PC-3 (cell line): Measurements from ENCODE around the gene FOXD1. TPM values are rescaled to one million over a fixed set of nuclear protein-coding genes. Genes with fewer than 3 reads are reported as not detected.

Source experiments
- ATAC-seq: fragments of 200-7000 bp; cut with Tn5 transposase; 2 replicates; pipeline ENCODE4 v1.9.1; 2020; ENCODE audit warnings: mild to moderate bottlenecking, moderate library complexity
- BruUV-seq: library from RNA; stranded (reverse); fragments of 400-500 nt; replicated peaks from 2 replicates; lab custom pipeline; 2021; lab: Mats Ljungman, UMichigan
- CTCF ChIA-PET: fragments of 300-600 bp; sonication (Branson Sonifier 250); formaldehyde crosslinking; loops from one replicate; lab custom pipeline; 2022; ENCODE audit warnings: antibody characterized with exemption; lab: Charles Lee
- POLR2A ChIA-PET: fragments of 300-600 bp; sonication (Branson Sonifier 250); formaldehyde crosslinking; loops from one replicate; lab custom pipeline; 2022; ENCODE audit warnings: antibody characterized with exemption; ENCODE audit not compliant: unreplicated experiment; lab: Charles Lee
- DNase-seq: peaks from one replicate; pipeline ENCODE4 v3.0.0-alpha.2; 2015
- H2AFZ ChIP-seq: fragments of 300-600 bp; sonication (generic); 2 replicates; pipeline ENCODE4 v1.6.0; 2016; ENCODE audit warnings: antibody characterized with exemption, low read length
- H3F3A ChIP-seq: fragments of 300-600 bp; sonication (generic); one replicate; pipeline ENCODE4 v1.6.0; 2017; ENCODE audit warnings: antibody characterized with exemption, low read length, control low read depth, mild to moderate bottlenecking; ENCODE audit not compliant: unreplicated experiment
- H3K27ac ChIP-seq: fragments of 300-600 bp; sonication (generic); 2 replicates; pipeline ENCODE4 v1.5.1; 2016; ENCODE audit warnings: mild to moderate bottlenecking, low read length
- H3K27me3 ChIP-seq: fragments of 300-600 bp; sonication (generic); 2 replicates; pipeline ENCODE4 v1.6.1; 2016; ENCODE audit warnings: low read length, mixed read lengths
- H3K36me3 ChIP-seq: fragments of 300-600 bp; sonication (generic); 2 replicates; pipeline ENCODE4 v1.6.1; 2016; ENCODE audit warnings: low read depth, mixed run types, low read length, mixed read lengths
- H3K4me1 ChIP-seq: fragments of 300-600 bp; sonication (generic); 2 replicates; pipeline ENCODE4 v1.5.1; 2016; ENCODE audit warnings: low read length; ENCODE audit not compliant: insufficient read depth
- H3K4me2 ChIP-seq: fragments of 300-600 bp; sonication (generic); 2 replicates; pipeline ENCODE4 v1.6.0; 2016; ENCODE audit warnings: low read length
- H3K4me3 ChIP-seq: fragments of 300-600 bp; sonication (generic); 2 replicates; pipeline ENCODE4 v1.5.1; 2016; ENCODE audit warnings: mild to moderate bottlenecking, low read length, mixed read lengths
- H3K79me2 ChIP-seq: fragments of 300-600 bp; sonication (generic); 2 replicates; pipeline ENCODE4 v1.6.1; 2017; ENCODE audit warnings: low read length, mixed read lengths
- H3K9ac ChIP-seq: fragments of 300-600 bp; sonication (generic); 2 replicates; pipeline ENCODE4 v1.6.0; 2016; ENCODE audit warnings: mild to moderate bottlenecking, low read length
- H3K9me2 ChIP-seq: fragments of 300-600 bp; sonication (generic); replicated peaks from 2 replicates; pipeline ENCODE4 v1.6.1; 2016; ENCODE audit warnings: mixed run types, low read length, mixed read lengths
- H3K9me3 ChIP-seq: fragments of 300-600 bp; sonication (generic); 2 replicates; pipeline ENCODE4 v1.6.1; 2016; ENCODE audit warnings: low read length, mixed read lengths
- H4K20me1 ChIP-seq: fragments of 300-600 bp; sonication (generic); 2 replicates; pipeline ENCODE4 v1.6.1; 2016; ENCODE audit warnings: low read length, mixed read lengths
- EZH2 ChIP-seq: fragments of 300-600 bp; sonication (generic); IDR thresholded peaks from one replicate; pipeline ENCODE4 v1.6.1; 2017; ENCODE audit warnings: antibody characterized with exemption, mild to moderate bottlenecking, low read length; ENCODE audit not compliant: unreplicated experiment
- EZH2phosphoT487 ChIP-seq: fragments of 300-600 bp; sonication (generic); IDR thresholded peaks from 2 replicates; pipeline ENCODE4 v1.6.1; 2018; ENCODE audit warnings: mild to moderate bottlenecking, antibody characterized with exemption, low read length, borderline replicate concordance
- intact Hi-C: fragments of 100-400 bp; cut with micrococcal nuclease; formaldehyde crosslinking; loops from 2 replicates; pipeline ENCODE4 v1.9.0; 2023
- total RNA-seq: library from RNA; depleted of rRNA; stranded (reverse); fragments of >200 nt; gene quantifications from 2 replicates; pipeline ENCODE4 v1.2.3, GENCODE V29; 2014
- TF ChIP-seq, protein P1 (sequence below): fragments of 300-600 bp; sonication (generic); conservative IDR thresholded peaks from 2 replicates; pipeline ENCODE4 v1.5.1; 2017; ENCODE audit warnings: antibody characterized with exemption, low read depth, mild to moderate bottlenecking, low read length

Gene FOXD1
- total RNA-seq, 1 experiment from 2014 or later, result 10.3 TPM

DNA sequence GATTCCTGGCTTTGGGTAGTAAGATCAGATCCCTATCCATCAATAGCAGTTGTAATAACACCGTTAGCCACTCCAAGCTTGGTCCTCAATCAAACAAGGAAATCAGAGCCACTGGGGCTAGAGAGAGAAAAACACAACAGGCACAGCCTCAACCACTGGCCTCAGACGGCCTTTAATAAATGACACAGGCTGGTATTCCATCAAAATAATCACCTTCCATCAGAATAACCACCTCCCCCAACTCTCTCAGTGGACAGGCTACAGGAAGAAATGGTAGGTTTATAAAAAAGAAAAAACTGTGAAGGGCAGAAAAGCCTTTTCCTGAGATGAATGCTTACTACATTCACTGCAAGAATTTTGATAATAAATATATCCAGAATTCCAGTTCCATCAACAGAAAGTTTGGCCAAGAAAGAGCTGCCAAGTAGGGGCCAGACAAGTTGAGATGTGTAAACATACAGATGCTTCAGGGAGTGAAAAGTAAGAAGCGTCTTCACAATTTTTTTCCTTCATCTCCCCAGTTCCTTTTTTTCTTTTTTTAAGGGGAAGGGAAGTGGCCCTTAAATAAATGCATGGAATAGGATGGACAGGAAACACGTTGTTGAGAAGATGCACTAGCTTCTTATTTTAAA is 5.5 kb downstream of the FOXD1 start:
- no peak for DNase-seq
- no peaks in the 10 kb centered on the region for H3K9me3 ChIP-seq
- CTCF ChIA-PET, result interaction anchor here (0.7 kb wide), 1 partner anchor 241 kb away, joined by 4 read pairs; no protein-coding TSS in a partner anchor
- intact Hi-C loops, result no loop called here
- no peaks in the 10 kb centered on the region for H3F3A ChIP-seq
- no TSS peak for BruUV-seq
- H4K20me1 ChIP-seq, result peaks cover 14% of the 10 kb centered on the region; the same call in 1 of the 2 replicates
- H3K9ac ChIP-seq, result no peak overlapping the region
- H3K36me3 ChIP-seq, result no peaks in the 10 kb centered on the region
- no peaks in the 10 kb centered on the region for H3K27me3 ChIP-seq
- no peak for ATAC-seq
- H3K4me2 ChIP-seq, result no peak overlapping the region
- peaks cover 26% of the 10 kb centered on the region for H3K79me2 ChIP-seq
- peaks cover 19% of the 10 kb centered on the region; the same call in 1 of the 2 replicates for H3K4me1 ChIP-seq
- no peak overlapping the region for H3K27ac ChIP-seq
- POLR2A ChIA-PET, result no interaction called here
- H3K4me3 ChIP-seq, result no peak overlapping the region
- TF ChIP-seq EZH2, result no peak
- TF ChIP-seq, protein P1, sequence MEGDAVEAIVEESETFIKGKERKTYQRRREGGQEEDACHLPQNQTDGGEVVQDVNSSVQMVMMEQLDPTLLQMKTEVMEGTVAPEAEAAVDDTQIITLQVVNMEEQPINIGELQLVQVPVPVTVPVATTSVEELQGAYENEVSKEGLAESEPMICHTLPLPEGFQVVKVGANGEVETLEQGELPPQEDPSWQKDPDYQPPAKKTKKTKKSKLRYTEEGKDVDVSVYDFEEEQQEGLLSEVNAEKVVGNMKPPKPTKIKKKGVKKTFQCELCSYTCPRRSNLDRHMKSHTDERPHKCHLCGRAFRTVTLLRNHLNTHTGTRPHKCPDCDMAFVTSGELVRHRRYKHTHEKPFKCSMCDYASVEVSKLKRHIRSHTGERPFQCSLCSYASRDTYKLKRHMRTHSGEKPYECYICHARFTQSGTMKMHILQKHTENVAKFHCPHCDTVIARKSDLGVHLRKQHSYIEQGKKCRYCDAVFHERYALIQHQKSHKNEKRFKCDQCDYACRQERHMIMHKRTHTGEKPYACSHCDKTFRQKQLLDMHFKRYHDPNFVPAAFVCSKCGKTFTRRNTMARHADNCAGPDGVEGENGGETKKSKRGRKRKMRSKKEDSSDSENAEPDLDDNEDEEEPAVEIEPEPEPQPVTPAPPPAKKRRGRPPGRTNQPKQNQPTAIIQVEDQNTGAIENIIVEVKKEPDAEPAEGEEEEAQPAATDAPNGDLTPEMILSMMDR, result no peak
- no peak for TF ChIP-seq EZH2phosphoT487
- no peaks in the 10 kb centered on the region for H3K9me2 ChIP-seq
- H2AFZ ChIP-seq, result no peak overlapping the region

- no peaks in the 10 kb centered on the region for H3K27me3 ChIP-seq
- H3K27ac ChIP-seq, result no peak overlapping the region
- no peak overlapping the region for H3K4me3 ChIP-seq
- H3K9ac ChIP-seq, result no peak overlapping the region
- peaks cover 23% of the 10 kb centered on the region for H3K79me2 ChIP-seq
- H2AFZ ChIP-seq, result no peak overlapping the region
- no peak for ATAC-seq
- no peaks in the 10 kb centered on the region for H3K9me3 ChIP-seq
- H4K20me1 ChIP-seq, result peaks cover 14% of the 10 kb centered on the region; the same call in 1 of the 2 replicates
- H3F3A ChIP-seq, result no peaks in the 10 kb centered on the region
- no TSS peak for BruUV-seq
- CTCF ChIA-PET, result no interaction called here
- H3K36me3 ChIP-seq, result no peaks in the 10 kb centered on the region
- DNase-seq, result no peak
- no peaks in the 10 kb centered on the region for H3K9me2 ChIP-seq
- H3K4me2 ChIP-seq, result no peak overlapping the region
- H3K4me1 ChIP-seq, result peaks cover 24% of the 10 kb centered on the region; the same call in 1 of the 2 replicates
- TF ChIP-seq, protein P1, result no peak
- no peak for TF ChIP-seq EZH2phosphoT487
- no peak for TF ChIP-seq EZH2
- POLR2A ChIA-PET, result no interaction called here
- intact Hi-C loops, result no loop called here
Measured at GRCh38 chr5:73442231-73442811, 6.3 kb downstream of the FOXD1 start.

DNA sequence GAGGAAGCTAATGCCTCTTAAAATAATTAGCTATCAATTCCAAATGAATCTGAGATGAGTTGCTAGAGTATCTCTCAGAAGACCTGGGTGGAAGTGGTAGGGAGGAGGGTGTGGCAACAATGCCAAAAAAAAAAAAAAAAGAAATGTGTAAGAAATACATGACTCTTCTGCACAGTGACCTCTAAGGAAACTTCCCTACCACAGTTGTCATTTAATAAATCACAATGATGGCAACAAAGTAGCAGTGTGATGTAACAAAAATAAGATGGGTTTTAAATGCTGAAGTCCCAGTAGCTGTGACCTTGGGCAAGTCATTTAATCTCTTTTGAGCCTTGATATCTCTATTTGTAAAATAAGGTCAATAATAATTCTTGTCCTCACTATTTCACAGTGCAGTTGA is 7.2 kb downstream of the FOXD1 start:
- H3K27ac ChIP-seq, result no peak overlapping the region
- no peak overlapping the region for H3K4me2 ChIP-seq
- intact Hi-C loops, result no loop called here
- H3K4me3 ChIP-seq, result no peak overlapping the region
- no peak overlapping the region for H3K9ac ChIP-seq
- no peak overlapping the region for H2AFZ ChIP-seq
- H3K27me3 ChIP-seq, result no peaks in the 10 kb centered on the region
- no peaks in the 10 kb centered on the region for H3K9me2 ChIP-seq
- ChIA-PET POLR2A (no interaction called here), CTCF (no interaction called here)
- H3K36me3 ChIP-seq, result no peaks in the 10 kb centered on the region
- H3K79me2 ChIP-seq, result peaks cover 18% of the 10 kb centered on the region
- peaks cover 24% of the 10 kb centered on the region; the same call in 1 of the 2 replicates for H3K4me1 ChIP-seq
- DNase-seq (no peak), ATAC-seq (no peak)
- H4K20me1 ChIP-seq, result peaks cover 11% of the 10 kb centered on the region; the same call in 1 of the 2 replicates
- no TSS peak for BruUV-seq
- H3F3A ChIP-seq, result no peaks in the 10 kb centered on the region
- TF ChIP-seq EZH2 (no peak), EZH2phosphoT487 (no peak)
- TF ChIP-seq, protein P1, result no peak
- H3K9me3 ChIP-seq, result no peaks in the 10 kb centered on the region
